ENCODE results near the gene FJX1.
A peak's percentile ranks its signal among the peaks of the same experiment; 100 is the strongest.

Gene FJX1, protein sequence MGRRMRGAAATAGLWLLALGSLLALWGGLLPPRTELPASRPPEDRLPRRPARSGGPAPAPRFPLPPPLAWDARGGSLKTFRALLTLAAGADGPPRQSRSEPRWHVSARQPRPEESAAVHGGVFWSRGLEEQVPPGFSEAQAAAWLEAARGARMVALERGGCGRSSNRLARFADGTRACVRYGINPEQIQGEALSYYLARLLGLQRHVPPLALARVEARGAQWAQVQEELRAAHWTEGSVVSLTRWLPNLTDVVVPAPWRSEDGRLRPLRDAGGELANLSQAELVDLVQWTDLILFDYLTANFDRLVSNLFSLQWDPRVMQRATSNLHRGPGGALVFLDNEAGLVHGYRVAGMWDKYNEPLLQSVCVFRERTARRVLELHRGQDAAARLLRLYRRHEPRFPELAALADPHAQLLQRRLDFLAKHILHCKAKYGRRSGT

DNA sequence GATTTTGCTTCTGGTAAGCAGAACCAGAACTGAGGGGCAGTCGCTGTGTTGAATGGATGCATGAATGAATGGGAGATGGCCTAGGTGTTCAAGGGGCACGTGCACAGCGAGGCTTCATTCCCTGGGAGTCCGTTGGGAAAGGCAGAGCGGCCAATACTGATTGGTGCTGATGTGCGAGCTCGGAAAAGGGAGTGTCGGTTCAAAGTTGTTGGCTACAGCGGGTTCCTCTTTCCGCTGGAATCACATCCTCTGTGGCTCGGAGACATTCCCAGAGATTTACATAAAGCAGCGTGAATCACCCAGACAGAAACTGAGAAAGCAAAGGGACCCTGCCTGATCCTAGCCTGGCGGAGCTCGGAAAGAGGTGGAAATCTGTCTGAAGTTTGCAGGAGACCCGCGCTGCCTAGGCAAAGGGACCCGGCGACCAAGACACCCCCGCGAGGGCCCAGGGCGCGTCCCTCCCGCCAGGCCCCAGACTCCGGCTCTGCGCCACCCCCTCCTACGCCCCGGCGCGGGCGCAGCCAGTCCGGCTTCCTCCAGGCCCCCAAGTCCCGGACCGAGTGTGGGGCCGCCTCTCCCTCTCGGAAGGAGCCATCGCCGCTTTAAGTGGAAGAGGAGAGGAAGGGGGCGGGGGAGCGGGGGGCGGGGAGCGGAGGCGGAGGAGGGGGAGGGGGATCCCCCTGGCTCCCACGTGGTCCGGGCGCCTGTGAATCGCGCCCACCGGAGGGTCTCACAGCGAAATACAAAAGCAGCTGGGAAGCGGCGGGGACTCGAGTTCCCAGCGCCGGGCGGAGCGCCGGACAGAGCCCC is at the start of gene FJX1:
FJX1 (plus strand) TSS at position 774 of the 810 bp plus-strand sequence. CDS start 177 bp downstream, outside the sequence.
- peak; percentile 88 for DNase-seq (ENCODE audit: low read depth)

DNA sequence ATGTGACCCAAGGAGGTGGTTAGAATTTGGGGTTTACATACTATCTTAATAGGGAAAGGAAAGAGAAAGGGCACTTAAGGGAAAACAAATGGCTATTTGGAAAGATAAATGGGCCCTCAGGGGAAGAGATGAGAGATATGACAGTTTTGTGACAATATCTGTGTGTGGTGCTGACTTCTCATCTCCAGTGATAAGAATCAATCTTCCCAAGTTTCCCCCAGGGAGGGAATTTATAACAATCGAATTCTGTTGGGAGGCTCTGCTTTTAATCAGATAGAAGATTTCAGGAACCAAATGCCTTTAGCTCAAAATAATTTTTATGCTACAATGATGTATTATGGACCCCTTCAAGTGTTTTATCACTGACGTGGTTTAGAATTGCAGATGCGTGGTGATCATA is 46.6 kb upstream of the FJX1 start:
- no peak for DNase-seq (ENCODE audit: low read depth)

DNA sequence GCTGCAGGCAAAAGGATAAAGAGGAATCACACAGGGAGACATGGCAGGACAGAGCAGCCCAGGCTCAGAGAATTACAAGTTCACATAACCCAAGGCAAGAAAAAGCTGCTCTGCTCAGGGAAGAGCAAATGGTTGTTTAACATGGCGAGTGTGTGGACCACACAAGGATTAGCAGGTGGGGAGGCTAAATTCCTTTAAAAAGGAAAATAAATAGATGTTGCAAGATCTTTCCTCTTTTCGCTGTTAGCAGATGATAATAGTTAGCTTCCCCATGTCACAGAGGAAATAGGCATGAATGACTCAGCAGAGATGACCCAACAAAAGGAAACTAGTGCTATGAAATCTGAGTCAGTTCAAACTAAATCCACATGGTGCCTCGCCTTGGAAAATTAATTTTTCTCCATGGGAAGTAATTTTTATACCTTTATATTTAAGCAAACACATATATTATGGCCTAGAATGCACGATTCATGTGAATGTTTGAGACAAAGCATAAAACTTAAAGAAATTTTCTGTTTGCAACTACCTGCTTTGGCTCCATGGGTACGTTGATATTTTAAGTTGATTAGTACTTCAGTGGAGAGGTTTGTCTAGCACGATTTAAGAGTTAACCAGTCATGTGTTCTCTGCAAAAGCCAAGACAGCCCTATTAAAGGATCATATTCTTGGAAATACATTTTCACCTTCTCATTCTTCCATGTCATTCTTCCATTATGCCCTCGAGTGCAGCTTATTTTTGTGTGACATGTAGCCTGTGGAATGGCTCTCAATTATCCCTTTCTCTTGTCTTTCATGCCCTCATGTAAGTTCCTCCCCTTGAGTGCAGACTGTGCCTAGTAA is 38.5 kb upstream of the FJX1 start:
- DNase-seq (ENCODE audit: low read depth): peak; percentile 89

DNA sequence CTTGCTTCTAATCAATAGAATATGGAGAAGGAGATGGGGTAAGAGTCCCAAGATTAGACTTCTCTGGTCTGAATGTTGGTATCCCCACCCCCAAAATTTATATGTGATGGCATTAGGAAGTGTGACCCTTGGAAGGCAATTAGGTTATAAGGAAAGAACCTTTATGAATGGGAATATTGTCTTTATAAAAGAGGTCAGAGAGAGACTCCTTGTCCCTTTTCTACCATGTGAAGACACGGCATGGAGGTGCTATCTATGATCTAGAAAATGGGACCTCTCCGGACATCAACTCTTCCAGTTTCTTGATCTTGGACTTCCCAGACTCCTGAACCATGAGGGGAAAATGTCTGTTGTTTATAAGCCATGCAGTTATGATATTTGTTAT is 37.9 kb upstream of the FJX1 start:
- no peak for DNase-seq (ENCODE audit: low read depth)

DNA sequence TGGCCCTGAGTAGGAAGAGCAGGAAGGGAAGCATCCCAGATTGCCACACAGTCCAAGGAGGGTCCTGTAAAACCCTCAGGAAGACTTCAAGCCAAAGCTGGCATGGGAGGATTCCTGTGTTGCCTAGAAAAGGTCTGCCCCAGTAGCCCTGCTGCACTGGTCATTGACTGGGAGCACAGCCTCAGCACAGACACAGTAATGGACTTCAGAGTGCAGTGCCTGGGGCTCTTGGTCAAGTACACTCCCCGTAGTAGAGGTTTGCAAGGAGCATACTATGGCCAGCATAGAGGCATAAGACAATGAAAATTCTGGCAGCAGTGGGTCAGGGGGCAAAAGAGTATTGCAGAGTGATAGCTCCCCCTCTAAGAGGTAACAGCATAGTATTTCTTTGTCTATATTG is 36.2 kb upstream of the FJX1 start:
- DNase-seq (ENCODE audit: low read depth): no peak

DNA sequence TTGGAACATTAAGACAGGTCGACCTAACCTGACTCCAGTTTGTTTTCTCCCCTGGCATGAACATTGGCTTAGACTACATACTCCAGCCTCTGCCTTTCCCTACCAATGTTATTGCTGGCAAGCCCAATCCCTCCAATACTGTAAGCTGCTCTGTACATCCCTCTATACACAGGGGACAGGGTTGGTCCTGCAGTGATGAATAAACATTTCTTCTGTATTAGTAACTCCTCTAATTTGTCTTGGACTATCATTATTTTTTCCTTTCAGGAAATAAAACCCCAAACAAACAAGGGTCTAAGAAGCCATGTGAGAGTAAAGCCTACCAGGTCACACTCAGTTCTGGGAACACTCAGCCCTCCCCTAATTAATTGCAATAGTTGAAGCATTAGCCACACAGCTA is 35.1 kb upstream of the FJX1 start:
- peak; percentile 87 for DNase-seq (ENCODE audit: low read depth)

DNA sequence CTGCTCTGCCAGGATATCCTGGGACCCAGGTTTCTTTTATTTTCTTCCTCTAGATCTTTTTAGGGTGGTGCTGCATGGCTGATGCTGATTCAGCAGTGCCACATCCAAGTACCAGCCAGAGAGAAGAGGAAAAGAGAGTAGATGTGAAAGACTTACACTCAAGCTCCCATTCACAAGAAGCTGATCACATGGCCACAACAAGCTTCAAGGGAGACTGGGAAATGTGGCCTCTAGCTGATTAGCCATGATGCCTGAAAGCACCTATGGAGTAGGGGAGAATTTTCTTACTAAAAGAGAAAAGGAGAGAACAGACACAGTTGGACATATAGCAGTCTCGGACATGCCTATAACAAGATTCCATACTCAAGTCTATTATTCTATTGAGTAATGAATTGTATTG is 34.4 kb upstream of the FJX1 start:
- DNase-seq (ENCODE audit: low read depth): no peak

DNA sequence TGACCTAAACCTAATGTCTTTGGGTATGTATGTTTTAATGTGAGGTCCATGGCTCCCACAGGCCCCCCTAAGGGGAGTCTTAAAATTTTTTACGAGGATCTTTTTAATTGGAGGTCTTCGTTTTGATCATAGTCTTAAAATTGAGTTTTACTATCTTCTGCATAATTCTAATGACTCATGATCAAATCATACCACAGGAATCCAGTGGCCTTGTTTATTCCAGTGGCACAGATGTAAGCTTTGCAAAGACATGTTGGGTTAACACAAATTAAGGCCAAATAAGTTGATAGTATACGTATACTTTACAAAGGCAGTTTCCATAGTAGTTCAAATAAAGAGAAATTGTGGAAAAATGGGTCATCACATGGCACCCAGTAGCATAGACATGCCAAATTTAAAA is 33.9 kb upstream of the FJX1 start:
- no peak for DNase-seq (ENCODE audit: low read depth)

DNA sequence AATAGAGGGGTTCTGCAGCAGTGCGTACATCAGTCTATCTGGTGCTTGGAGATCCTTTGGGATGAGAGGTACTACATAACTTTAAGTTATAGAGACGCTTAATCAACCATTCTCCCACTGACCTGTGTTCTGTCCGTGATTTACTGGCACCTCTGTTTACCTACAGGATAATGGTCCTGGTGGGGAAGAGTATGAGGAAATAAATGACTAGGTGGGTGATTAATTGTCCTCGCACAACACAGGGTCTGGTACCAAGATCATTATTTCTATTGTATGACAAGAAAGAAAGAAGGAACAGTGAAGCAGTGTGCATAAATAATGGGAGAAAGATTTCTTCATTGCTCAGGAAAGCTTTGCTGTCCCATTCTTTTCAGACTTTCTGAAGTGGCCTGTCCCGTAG is 32.8 kb upstream of the FJX1 start:
- no peak for DNase-seq (ENCODE audit: low read depth)

DNA sequence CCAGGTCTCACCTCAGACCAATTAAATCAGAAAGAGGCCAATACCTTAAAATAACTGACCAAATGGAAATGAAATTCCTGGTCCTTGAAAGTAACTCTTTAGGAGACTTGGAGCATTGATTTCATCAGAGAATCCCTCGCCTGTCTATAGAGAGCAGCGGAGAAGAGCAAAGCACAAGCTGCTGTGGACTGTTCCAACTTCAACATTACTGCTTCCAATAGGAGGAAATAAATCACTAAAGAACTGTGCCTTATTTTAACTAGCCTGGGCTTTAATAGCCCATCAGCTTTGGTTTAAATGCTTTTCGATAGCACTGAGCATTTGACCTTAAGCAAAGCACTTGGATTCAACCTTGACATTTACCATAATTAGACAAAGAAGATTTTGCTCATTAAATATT is 32.0 kb upstream of the FJX1 start:
- DNase-seq (ENCODE audit: low read depth): no peak

DNA sequence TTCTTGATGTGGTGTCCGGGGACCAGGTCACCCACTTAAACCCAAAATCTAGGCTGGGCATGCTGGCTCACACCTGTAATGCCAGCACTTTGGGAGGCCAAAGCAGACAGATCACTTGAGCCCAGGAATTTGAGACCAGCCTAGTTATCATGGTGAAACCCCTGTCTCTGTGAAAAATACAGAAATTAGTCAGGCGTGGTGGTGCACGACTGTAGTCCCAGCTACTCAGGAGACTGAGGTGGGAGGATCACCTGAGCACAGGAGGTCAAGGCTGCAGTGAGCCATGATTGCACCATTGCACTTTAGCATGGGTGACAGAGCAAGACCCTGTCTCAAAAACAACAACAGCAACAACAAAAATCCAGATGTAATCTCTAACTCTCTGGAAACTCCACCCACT is 30.3 kb upstream of the FJX1 start:
- DNase-seq (ENCODE audit: low read depth): no peak

DNA sequence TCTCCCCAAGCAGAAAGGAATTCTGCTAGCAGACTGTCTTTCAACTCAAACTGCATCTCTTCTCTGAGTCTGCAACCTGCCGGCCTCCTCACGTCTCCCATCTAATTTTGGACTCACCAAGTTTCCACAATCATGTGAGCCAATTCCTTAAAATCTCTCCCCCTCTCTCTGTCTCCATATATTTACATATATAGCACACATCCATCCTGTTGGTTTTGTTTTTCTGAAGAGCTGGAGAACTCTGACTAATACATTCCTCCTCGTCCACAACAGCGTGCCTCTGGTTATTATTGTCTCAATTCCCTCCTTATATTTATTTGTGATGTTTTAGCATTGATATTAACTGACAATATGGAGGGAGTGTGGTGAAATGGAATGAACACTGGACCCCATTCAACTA is 29.6 kb upstream of the FJX1 start:
- DNase-seq (ENCODE audit: low read depth): no peak

DNA sequence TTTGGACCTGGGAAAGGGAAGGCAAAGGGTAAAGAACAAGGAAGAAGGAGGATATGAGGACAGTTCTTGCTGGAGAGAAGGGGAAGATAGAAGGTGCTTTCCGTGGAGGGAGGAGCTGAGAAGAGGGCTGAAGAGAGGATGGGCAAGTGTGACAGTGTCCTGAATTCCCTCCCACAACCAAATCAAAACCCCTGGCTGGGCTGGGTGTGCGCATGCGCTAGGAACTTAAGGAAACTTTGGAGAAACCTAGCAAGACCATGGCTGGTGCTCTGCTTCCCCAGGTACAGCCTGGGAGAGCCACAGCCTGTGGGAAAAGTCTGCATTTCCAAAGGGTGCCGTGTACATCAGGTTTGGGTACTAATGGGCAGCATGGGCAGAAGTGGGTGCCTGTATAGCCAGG is 29.0 kb upstream of the FJX1 start:
- no peak for DNase-seq (ENCODE audit: low read depth)

DNA sequence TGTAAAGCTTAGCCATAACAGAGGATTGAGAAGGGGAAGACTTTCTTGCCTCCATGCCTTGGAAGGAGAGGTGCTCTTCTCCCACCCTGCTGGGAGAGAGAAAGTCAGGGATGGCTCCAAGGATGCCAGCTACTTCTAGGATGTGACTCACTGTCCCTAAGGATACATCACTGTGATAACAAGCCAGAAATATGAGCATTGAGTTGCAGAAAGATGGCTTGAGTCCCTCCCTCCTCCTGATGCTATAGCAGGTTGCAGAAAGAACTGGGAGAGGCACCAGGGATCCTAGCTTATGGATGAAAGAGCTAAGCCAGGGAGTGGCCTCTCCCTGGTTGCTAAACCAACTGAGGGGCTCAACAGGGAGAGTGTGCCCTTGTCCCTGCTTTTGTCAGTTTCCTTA is 27.8 kb upstream of the FJX1 start:
- DNase-seq (ENCODE audit: low read depth): peak; percentile 47

DNA sequence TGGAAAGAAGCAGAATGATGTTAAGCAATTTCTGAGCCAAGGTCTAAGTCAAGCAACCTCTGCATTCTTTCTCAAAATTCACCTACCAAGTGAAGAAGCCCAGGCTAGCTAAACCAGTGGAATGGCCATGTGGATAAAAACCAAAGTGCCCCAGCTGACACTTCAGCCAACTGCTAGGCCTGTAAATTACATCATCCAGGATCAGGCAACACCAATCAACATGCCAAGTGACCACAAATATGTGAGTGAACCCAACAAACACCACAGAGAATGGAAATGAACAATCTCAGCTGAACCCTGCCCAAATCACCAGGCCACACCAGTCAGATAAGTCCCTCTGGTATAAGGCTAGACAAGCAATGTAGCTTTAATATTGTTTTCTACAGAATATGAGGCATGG is 25.1 kb upstream of the FJX1 start:
- peak; percentile 82 for DNase-seq (ENCODE audit: low read depth)

DNA sequence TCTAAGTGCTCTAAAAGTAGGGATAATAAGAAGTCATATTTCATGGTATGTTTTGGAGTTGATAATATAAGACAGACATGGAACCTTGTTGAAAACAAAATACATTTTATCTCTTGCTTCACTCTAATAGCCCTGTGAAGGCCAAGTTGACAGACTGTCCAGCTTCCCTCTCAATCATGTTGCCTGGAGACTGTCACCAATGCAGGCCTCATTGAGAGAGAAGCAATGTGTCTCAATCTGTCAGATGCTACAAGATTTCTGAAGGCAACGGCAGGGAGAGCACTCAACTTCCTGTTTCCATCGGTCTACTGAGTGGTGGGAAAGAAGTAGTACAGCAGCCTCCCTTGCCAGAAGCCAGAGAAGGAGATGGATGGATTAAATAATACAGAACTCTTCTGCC is 23.6 kb upstream of the FJX1 start:
- DNase-seq (ENCODE audit: low read depth): no peak

DNA sequence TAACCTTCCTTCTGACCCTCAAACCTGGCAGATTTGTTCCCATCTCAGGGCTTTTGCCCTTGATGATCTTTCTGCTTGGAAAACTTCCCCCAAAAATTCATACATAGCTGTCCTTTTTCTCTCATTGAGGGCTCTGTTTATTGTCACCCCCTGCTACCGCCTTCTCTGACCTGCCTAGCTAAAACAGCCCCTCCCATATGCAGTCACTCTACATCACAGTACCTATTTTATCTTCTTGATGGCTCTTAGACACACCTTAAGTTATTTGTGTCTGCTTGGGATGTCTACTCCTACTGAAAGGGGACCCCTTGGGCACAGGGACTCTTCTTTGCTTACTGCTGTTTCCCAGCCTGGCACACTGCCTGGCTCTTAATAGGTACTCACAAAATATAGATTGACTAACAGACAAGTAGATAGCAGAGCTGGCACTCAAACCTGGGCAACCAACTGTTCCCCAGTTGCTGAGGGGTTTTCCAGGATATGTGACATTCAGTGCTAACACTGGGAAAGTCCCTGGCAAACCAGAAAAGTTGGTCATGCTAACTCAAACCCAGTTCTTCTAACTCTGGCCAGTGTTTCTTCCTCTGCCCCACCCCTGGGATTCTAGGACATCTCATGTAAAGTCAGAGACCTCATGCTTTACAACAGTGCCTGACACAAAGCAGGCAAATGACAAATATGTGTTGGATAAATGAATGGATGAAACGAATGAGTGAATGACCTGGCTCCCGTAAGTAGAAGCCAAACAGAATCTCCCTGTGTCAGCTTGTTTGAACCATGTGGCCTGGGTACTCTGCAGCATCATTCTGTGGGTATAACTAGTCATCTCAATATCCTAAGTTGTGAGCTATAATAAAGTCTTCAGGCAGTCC is 19.8 kb upstream of the FJX1 start:
- no peak for DNase-seq (ENCODE audit: low read depth)

DNA sequence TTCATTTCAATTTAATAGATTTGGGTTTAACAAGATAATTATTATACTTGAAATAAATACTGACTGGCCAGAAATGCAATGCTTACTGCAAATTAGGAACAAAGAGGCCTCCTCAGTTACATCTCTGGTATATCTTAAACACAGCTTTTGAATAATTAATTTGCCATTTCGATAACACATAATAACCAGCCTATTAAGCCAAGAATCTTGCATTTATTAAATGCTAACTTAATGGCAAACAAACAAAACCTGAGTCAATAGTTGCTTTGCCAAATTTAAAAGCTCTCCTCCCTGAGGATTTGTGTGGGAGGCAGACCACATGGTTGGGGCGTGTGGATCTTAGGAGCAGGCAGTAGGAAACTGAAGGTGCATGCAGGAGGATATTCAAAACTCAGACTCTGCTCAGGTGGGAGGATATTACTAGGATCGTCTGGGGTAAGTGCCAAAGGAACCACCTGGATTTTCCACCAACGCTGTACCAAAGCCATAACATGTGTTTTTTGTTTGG is 17.9 kb upstream of the FJX1 start:
- no peak for DNase-seq (ENCODE audit: low read depth)

DNA sequence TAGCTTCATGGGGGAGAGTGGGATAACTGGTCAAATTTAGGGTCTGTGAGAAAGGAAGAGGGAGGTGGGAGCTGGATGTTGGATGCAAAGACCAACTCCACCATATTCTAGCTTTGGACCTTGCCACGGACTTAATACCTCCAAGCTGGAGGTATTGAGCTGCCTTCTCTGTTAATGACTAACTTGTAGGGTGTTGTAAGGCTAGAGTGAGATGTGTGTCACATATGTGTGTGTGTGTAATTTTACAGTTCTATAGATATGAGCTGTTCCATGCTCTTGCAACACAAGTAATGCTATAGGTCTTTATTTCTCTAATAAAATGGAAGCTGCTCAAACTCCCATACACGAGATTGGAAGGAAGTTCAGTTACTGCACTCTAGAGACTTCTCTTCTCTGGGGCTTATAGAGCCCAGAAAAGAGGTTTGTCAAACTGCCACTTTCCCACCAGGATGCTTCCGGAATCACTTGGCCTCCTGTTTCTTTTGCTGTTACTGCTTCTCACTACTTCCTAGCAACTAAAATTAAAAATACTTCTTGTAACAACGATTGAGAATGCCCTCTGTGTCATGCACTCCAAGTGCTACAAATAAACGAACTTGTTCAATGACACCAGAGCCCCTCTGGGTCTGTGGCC is 16.0 kb upstream of the FJX1 start:
- DNase-seq (ENCODE audit: low read depth): no peak

DNA sequence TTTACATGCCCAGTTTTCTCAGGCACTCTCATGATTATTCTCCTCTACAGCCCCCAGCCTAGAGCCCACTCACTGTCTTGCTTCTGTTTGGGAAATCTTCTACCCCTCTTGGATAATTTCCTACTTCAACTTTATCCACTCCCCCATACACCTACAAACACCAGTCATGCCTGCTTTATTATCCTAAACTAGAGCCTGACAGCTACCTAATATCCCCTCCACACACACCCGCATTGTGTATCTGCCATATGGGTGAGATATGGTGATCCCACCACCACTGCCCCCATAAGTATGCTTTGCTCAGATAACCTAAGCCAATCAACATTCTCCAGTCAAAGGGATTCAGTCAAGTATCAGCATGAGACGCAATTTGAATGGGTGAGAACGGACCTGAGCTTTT is 15.3 kb upstream of the FJX1 start:
- no peak for DNase-seq (ENCODE audit: low read depth)

DNA sequence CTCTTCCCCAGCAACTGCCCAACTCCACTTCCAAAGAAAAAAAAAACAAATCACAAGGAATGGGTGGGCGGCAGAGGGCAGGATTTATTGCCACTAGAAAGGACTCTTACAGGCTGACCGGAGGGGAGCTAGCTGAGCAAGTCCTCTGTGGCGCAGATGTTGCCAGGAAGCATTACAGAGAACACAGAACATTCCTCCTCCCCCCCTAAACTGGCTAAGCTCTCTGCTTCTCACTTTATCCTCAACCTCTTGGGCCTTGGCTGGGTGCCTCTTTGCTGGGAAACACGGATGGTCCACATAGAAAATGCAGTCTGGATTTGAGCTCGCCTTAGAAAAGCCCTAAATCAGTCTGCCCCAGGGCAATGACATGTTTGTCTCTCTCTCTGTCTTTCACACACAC is 12.6 kb upstream of the FJX1 start:
- no peak for DNase-seq (ENCODE audit: low read depth)

All from stromal cell of bone marrow (primary cell).